HCT116 (cell line): ENCODE results near the gene ANXA6. TPM values are rescaled to one million over a fixed set of nuclear protein-coding genes. Genes with fewer than 3 reads are reported as not detected.

ENCODE experiments used
- ATAC-seq: fragments of 200-7000 bp; cut with Tn5 transposase; 2 replicates; pipeline ENCODE4 v1.9.1; 2020; ENCODE audit warnings: mild to moderate bottlenecking, moderate library complexity
- BruUV-seq: library from RNA; stranded (reverse); fragments of 400-500 nt; replicated peaks from 2 replicates; lab custom pipeline; 2021; lab: Mats Ljungman, UMichigan
- CTCF ChIA-PET: fragments of 300-600 bp; sonication (Branson Sonifier 250); formaldehyde crosslinking; loops from one replicate; lab custom pipeline; 2021; ENCODE audit warnings: antibody characterized with exemption; lab: Charles Lee
- POLR2A ChIA-PET: fragments of 300-600, 350-600 bp; sonication (Branson Sonifier 250); formaldehyde crosslinking; loops from one replicate; lab custom pipeline; 2021; ENCODE audit warnings: antibody characterized with exemption; lab: Charles Lee
- RAD21 ChIA-PET, 2 experiments: fragments of 300-600 bp; sonication (Branson Sonifier 250); formaldehyde crosslinking; loops; one replicate each; lab custom pipeline; 2023; ENCODE audit warnings: low total read pairs in 2 of 2; ENCODE audit not compliant: uncharacterized antibody in 2 of 2, unreplicated experiment in 2 of 2, low non-redundant PET in 1 of 2; lab: Charles Lee
- DNase-seq: peaks from one replicate; pipeline ENCODE4 v3.0.0-alpha.2; 2010; ENCODE audit warnings: low read depth, low spot score
- H2AFZ ChIP-seq: fragments of 200-600 bp; shearing (Covaris generic), sonication (generic); 2 replicates; pipeline ENCODE4 v1.6.1; 2017; ENCODE audit warnings: low read depth, mixed run types, mixed read lengths, antibody characterized with exemption, low read length; ENCODE audit not compliant: poor library complexity, severe bottlenecking
- H3K27ac ChIP-seq: 2 replicates; pipeline ENCODE4 v1.5.1; 2012; ENCODE audit warnings: low read depth, low read length
- H3K27me3 ChIP-seq: fragments of 200-600 bp; sonication (generic); 2 replicates; pipeline ENCODE4 v1.6.1; 2016; ENCODE audit warnings: mixed run types, low read length, mixed read lengths; ENCODE audit not compliant: insufficient read depth
- H3K36me3 ChIP-seq, 2 experiments: fragments of 200-500 bp in 1 of 2; fragments of 200-600 bp in 1 of 2; sonication (Bioruptor generic) in 1 of 2; sonication (generic) in 1 of 2; 2 replicates each; pipeline versions ENCODE4 v1.5.1 to v1.6.1; 2014 to 2016; ENCODE audit warnings: low read length in 2 of 2, inconsistent platforms in 1 of 2, mixed read lengths in 1 of 2, mixed run types in 1 of 2; ENCODE audit not compliant: insufficient read depth in 2 of 2, control insufficient read depth in 1 of 2
- H3K4me1 ChIP-seq, 2 experiments: fragments of 200-600 bp in 1 of 2; sonication (generic) in 1 of 2; 2 replicates each; pipeline versions ENCODE4 v1.5.1 to v1.6.1; 2012 to 2017; ENCODE audit warnings: low read length in 2 of 2, inconsistent platforms in 1 of 2, mild to moderate bottlenecking in 1 of 2, mixed read lengths in 1 of 2, mixed run types in 1 of 2, moderate library complexity in 1 of 2; ENCODE audit not compliant: insufficient read depth in 2 of 2, control insufficient read depth in 1 of 2
- H3K4me2 ChIP-seq: fragments of 200-600 bp; sonication (generic); 2 replicates; pipeline ENCODE4 v1.6.1; 2017; ENCODE audit warnings: mixed run types, low read length, mixed read lengths
- H3K4me3 ChIP-seq, 2 experiments: fragments of 200-600 bp in 1 of 2; sonication (generic) in 1 of 2; replicated peaks in 1 of 2; 2 replicates each; pipeline ENCODE4 v1.5.1; 2011 to 2016; ENCODE audit warnings: low read length in 2 of 2, control low read depth in 1 of 2, low read depth in 1 of 2, mild to moderate bottlenecking in 1 of 2, mixed read lengths in 1 of 2, mixed run types in 1 of 2
- H3K79me2 ChIP-seq: fragments of 200-600 bp; sonication (generic); 2 replicates; pipeline ENCODE4 v1.6.1; 2017; ENCODE audit warnings: mild to moderate bottlenecking, mixed run types, low read length, moderate library complexity, mixed read lengths; ENCODE audit not compliant: insufficient read depth
- H3K9ac ChIP-seq: fragments of 200-600 bp; sonication (generic); 2 replicates; pipeline ENCODE4 v1.6.1; 2016; ENCODE audit warnings: low read length, mixed read lengths
- H3K9me2 ChIP-seq: fragments of 200-600 bp; sonication (generic), shearing (Covaris generic); 2 replicates; pipeline ENCODE4 v1.6.1; 2017; ENCODE audit warnings: mixed run types, mild to moderate bottlenecking, moderate library complexity; ENCODE audit not compliant: insufficient read depth
- H3K9me3 ChIP-seq, 2 experiments: fragments of 200-500 bp in 1 of 2; fragments of 200-600 bp in 1 of 2; sonication (Bioruptor generic) in 1 of 2; sonication (generic) in 1 of 2; 2 replicates each; pipeline ENCODE4 v1.6.1; 2014 to 2017; ENCODE audit warnings: low read length in 2 of 2, mixed read lengths in 2 of 2, inconsistent platforms in 1 of 2, low read depth in 1 of 2, mild to moderate bottlenecking in 1 of 2, mixed run types in 1 of 2, moderate library complexity in 1 of 2; ENCODE audit not compliant: control insufficient read depth in 1 of 2, insufficient read depth in 1 of 2
- H4K20me1 ChIP-seq: fragments of 200-600 bp; sonication (generic), shearing (Covaris generic); 2 replicates; pipeline ENCODE4 v1.6.1; 2017; ENCODE audit warnings: mixed run types, mild to moderate bottlenecking, moderate library complexity; ENCODE audit not compliant: insufficient read depth
- CBX3 ChIP-seq: IDR thresholded peaks from 2 replicates; pipeline ENCODE4 v1.6.1; 2012; ENCODE audit warnings: low read depth
- EGR1 ChIP-seq: IDR thresholded peaks from 2 replicates; pipeline ENCODE4 v1.6.1; 2012; ENCODE audit warnings: low read depth
- EZH2 ChIP-seq: fragments of 200-600 bp; sonication (generic); IDR thresholded peaks from 2 replicates; pipeline ENCODE4 v1.6.1; 2017; ENCODE audit warnings: antibody characterized with exemption, mixed run types
- EZH2phosphoT487 ChIP-seq: fragments of 200-600 bp; IDR thresholded peaks from 2 replicates; pipeline ENCODE4 v1.6.1; 2018; ENCODE audit warnings: antibody characterized with exemption, borderline replicate concordance
- FOSL1 ChIP-seq: IDR thresholded peaks from 2 replicates; pipeline ENCODE4 v1.6.1; 2012; ENCODE audit warnings: low read depth
- JUND ChIP-seq: IDR thresholded peaks from 2 replicates; pipeline ENCODE4 v1.6.1; 2012
- RAD21 ChIP-seq: IDR thresholded peaks from 2 replicates; pipeline ENCODE4 v1.6.1; 2012; ENCODE audit warnings: low read depth, mild to moderate bottlenecking
- SRF ChIP-seq: IDR thresholded peaks from 2 replicates; pipeline ENCODE4 v1.6.1; 2012; ENCODE audit warnings: low read depth
- TCF7L2 ChIP-seq: IDR thresholded peaks from 2 replicates; pipeline ENCODE4 v1.7.0; 2011; ENCODE audit warnings: borderline replicate concordance, inconsistent platforms; ENCODE audit not compliant: insufficient read depth, insufficient read length; ENCODE audit errors: extremely low read depth
- YY1 ChIP-seq: IDR thresholded peaks from 2 replicates; pipeline ENCODE4 v1.6.1; 2011; ENCODE audit warnings: low read length, low read depth, moderate library complexity, mild to moderate bottlenecking; ENCODE audit not compliant: insufficient replicate concordance; ENCODE audit errors: extremely low read depth
- ZNF274 ChIP-seq: fragments of 200-500 bp; sonication (Bioruptor generic); IDR thresholded peaks from 2 replicates; pipeline ENCODE4 v1.6.1; 2014; ENCODE audit warnings: mild to moderate bottlenecking, low read depth, low read length, inconsistent platforms
- intact Hi-C: fragments of 100-400 bp; cut with micrococcal nuclease; formaldehyde crosslinking; loops from 2 replicates; pipeline ENCODE4 v1.10.0; 2022
- total RNA-seq: library from RNA; stranded (reverse); gene quantifications from one replicate; pipeline ENCODE4 v1.2.1, GENCODE V29; 2021; ENCODE audit not compliant: unreplicated experiment
- TF ChIP-seq, protein P1 (sequence below): IDR thresholded peaks from 2 replicates; pipeline ENCODE4 v1.6.1; 2011; ENCODE audit warnings: mild to moderate bottlenecking, low read length, moderate library complexity; ENCODE audit not compliant: insufficient replicate concordance; ENCODE audit errors: extremely low read depth
- TF ChIP-seq, protein P2 (sequence below): IDR thresholded peaks from 2 replicates; pipeline ENCODE4 v1.6.1; 2012
- TF ChIP-seq, protein P3 (sequence below): IDR thresholded peaks from 2 replicates; pipeline ENCODE4 v1.6.1; 2012
- TF ChIP-seq, protein P4 (sequence below), 3 experiments: fragments of 200-600 bp in 1 of 3; sonication (generic) in 1 of 3; IDR thresholded peaks in 2 of 3; conservative IDR thresholded peaks in 1 of 3; 2 replicates each; pipeline ENCODE4 v1.5.1; 2012 to 2017; ENCODE audit warnings: low read depth in 2 of 3, low read length in 2 of 3, antibody characterized with exemption in 1 of 3, borderline replicate concordance in 1 of 3, control low read depth in 1 of 3, mild to moderate bottlenecking in 1 of 3, mixed read lengths in 1 of 3, mixed run types in 1 of 3, moderate library complexity in 1 of 3; ENCODE audit not compliant: insufficient read depth in 1 of 3

Gene ANXA6
- total RNA-seq, 1 experiment from 2014 or later = 71.9 TPM

DNA sequence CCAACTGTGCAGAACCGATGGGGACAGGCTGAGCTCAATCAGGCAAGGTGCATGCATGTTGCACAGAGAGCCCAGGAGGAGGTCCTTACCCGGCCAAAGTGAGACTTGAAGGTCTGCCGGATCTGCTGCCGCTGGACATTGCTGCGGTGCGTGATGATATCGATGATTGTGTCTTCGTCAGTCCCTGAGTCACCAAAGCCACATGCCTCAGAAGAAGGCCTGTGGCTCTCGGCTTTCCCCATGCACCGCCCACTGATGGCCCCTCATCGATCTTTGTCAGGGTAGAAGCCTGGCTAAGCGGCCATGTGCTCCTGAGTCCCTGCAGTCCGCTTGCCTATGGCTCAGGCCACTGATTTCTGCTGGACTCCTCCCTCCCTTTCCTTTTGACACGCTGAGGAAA is 34.8 kb downstream of the ANXA6 start:
- CTCF ChIA-PET = interaction anchor here (0.9 to 1.4 kb wide), 2 partner anchors 42 kb away, joined by 3 read pairs; no protein-coding TSS in a partner anchor
- Histone ChIP-seq H2AFZ (no peak overlapping the region), H3K4me3 (no peak overlapping the region), H3K27ac (no peak overlapping the region), H3K79me2 (no peaks in the 10 kb centered on the region), H3K9me3 (no peaks in the 10 kb centered on the region), H3K9me2 (no peaks in the 10 kb centered on the region), H3K9ac (no peak overlapping the region), H3K4me1 (peaks cover 0 to 12% of the 10 kb centered on the region in 2 experiments; a peak in 2 of 4 replicates), H4K20me1 (no peaks in the 10 kb centered on the region), H3K27me3 (no peaks in the 10 kb centered on the region), H3K36me3 (peaks cover 4 to 16% of the 10 kb centered on the region in 2 experiments), H3K4me2 (no peak overlapping the region)
- ATAC-seq = no peak
- POLR2A ChIA-PET = no interaction called here
- RAD21 ChIA-PET = no interaction called here
- no peak for DNase-seq
- no TSS peak for BruUV-seq
- TF ChIP-seq SRF = no peak
- TF ChIP-seq, protein P1, sequence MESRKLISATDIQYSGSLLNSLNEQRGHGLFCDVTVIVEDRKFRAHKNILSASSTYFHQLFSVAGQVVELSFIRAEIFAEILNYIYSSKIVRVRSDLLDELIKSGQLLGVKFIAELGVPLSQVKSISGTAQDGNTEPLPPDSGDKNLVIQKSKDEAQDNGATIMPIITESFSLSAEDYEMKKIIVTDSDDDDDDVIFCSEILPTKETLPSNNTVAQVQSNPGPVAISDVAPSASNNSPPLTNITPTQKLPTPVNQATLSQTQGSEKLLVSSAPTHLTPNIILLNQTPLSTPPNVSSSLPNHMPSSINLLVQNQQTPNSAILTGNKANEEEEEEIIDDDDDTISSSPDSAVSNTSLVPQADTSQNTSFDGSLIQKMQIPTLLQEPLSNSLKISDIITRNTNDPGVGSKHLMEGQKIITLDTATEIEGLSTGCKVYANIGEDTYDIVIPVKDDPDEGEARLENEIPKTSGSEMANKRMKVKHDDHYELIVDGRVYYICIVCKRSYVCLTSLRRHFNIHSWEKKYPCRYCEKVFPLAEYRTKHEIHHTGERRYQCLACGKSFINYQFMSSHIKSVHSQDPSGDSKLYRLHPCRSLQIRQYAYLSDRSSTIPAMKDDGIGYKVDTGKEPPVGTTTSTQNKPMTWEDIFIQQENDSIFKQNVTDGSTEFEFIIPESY = no peak
- TF ChIP-seq RAD21 = no peak
- no peak for TF ChIP-seq YY1
- intact Hi-C loops = no loop called here

DNA sequence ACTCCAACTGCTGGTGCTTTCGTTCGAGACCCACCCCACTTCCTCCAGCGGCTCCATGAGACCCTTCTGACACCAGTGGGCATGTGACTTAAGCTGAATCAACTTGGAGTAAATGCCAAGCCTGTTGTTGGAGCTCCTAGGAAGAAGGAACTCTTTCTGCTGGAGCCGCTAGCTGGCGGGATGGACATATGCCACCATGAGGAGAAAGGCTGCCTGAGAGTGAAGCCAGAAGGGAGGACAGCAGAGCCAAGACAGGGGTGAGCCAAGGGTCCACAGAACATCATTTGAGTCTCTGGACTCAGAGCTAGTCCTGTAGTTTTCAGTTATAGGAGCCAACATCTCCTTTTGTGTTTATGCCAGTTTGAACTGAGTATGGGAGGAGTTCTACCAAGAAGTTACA is 35.9 kb downstream of the ANXA6 start:
- Histone ChIP-seq H3K27me3 (no peaks in the 10 kb centered on the region), H3K36me3 (peaks cover 4 to 16% of the 10 kb centered on the region in 2 experiments; a peak in 3 of 4 replicates), H2AFZ (no peak overlapping the region), H3K4me3 (no peak overlapping the region), H3K79me2 (no peaks in the 10 kb centered on the region), H3K9me2 (no peaks in the 10 kb centered on the region), H3K9me3 (no peaks in the 10 kb centered on the region), H3K4me2 (no peak overlapping the region), H3K27ac (no peak overlapping the region), H3K4me1 (peaks cover 0 to 12% of the 10 kb centered on the region in 2 experiments; a peak in 2 of 4 replicates), H3K9ac (no peak overlapping the region), H4K20me1 (no peaks in the 10 kb centered on the region)
- ChIA-PET CTCF (interaction anchor here (1.4 kb wide), 2 partner anchors 43 to 74 kb away, joined by 3 read pairs; no protein-coding TSS in a partner anchor), POLR2A (no interaction called here), RAD21 (no interaction called here)
- DNase-seq = no peak
- no TSS peak for BruUV-seq
- intact Hi-C loops = no loop called here
- no peak for ATAC-seq
- no peak for TF ChIP-seq FOSL1
- TF ChIP-seq, protein P2, sequence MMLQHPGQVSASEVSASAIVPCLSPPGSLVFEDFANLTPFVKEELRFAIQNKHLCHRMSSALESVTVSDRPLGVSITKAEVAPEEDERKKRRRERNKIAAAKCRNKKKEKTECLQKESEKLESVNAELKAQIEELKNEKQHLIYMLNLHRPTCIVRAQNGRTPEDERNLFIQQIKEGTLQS = no peak
- no peak for TF ChIP-seq JUND
- no peak for TF ChIP-seq EZH2phosphoT487
- TF ChIP-seq, protein P3, sequence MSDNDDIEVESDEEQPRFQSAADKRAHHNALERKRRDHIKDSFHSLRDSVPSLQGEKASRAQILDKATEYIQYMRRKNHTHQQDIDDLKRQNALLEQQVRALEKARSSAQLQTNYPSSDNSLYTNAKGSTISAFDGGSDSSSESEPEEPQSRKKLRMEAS = no peak
- TF ChIP-seq, protein P4, sequence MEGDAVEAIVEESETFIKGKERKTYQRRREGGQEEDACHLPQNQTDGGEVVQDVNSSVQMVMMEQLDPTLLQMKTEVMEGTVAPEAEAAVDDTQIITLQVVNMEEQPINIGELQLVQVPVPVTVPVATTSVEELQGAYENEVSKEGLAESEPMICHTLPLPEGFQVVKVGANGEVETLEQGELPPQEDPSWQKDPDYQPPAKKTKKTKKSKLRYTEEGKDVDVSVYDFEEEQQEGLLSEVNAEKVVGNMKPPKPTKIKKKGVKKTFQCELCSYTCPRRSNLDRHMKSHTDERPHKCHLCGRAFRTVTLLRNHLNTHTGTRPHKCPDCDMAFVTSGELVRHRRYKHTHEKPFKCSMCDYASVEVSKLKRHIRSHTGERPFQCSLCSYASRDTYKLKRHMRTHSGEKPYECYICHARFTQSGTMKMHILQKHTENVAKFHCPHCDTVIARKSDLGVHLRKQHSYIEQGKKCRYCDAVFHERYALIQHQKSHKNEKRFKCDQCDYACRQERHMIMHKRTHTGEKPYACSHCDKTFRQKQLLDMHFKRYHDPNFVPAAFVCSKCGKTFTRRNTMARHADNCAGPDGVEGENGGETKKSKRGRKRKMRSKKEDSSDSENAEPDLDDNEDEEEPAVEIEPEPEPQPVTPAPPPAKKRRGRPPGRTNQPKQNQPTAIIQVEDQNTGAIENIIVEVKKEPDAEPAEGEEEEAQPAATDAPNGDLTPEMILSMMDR (IDR thresholded peaks at IDR 0.05 in 2 of 3, conservative IDR thresholded peaks at IDR 0.05 in 1 of 3; ENCODE audit: borderline replicate concordance in 1 of 3, insufficient read depth in 1 of 3, low read depth in 2 of 3, low read length in 2 of 3) = no peak
- TF ChIP-seq TCF7L2 = no peak
- TF ChIP-seq EZH2 = no peak
- TF ChIP-seq EGR1 = no peak
- no peak for TF ChIP-seq ZNF274
- no peak for TF ChIP-seq SRF
- no peak for TF ChIP-seq RAD21
- TF ChIP-seq CBX3 = no peak
